Measurements from ENCODE around the gene LRIG1.

LRIG1 gene

GRCh38 chr3:66400411-66401156 is 100.2 kb downstream of the LRIG1 start (continued):
- TF ChIP-seq CSDC2 (CRISPR knock-in tag; IDR thresholded peaks at IDR 0.05) (no peak), BACH2 (CRISPR knock-in tag; IDR thresholded peaks at IDR 0.05; ENCODE audit: borderline replicate concordance) (no peak), TCF4 (CRISPR knock-in tag; IDR thresholded peaks at IDR 0.05; ENCODE audit: borderline replicate concordance) (no peak)

GRCh38 chr3:66399529-66400232 is 101.1 kb downstream of the LRIG1 start:
- no peak for ATAC-seq
- TF ChIP-seq ARNTL (CRISPR knock-in tag; IDR thresholded peaks at IDR 0.05; ENCODE audit: borderline replicate concordance, low read depth) = no peak
- no peak for TF ChIP-seq TOX (CRISPR knock-in tag; IDR thresholded peaks at IDR 0.05; ENCODE audit: borderline replicate concordance)
- no peak for TF ChIP-seq OSR1 (CRISPR knock-in tag; IDR thresholded peaks at IDR 0.05)
- no peak for TF ChIP-seq ZFP3 (CRISPR knock-in tag; IDR thresholded peaks at IDR 0.05)
- TF ChIP-seq ZNF8 (CRISPR knock-in tag; IDR thresholded peaks at IDR 0.05) = no peak
- TF ChIP-seq PATZ1 (CRISPR knock-in tag; IDR thresholded peaks at IDR 0.05; ENCODE audit: borderline replicate concordance) = no peak
- TF ChIP-seq SNAI2 (CRISPR knock-in tag; IDR thresholded peaks at IDR 0.05) = no peak
- TF ChIP-seq CREB5 (CRISPR knock-in tag; IDR thresholded peaks at IDR 0.05; ENCODE audit: low read depth) = no peak

GRCh38 chr3:66398228-66399025 is 102.4 kb downstream of the LRIG1 start:
- TF ChIP-seq ZNF8 (CRISPR knock-in tag; IDR thresholded peaks at IDR 0.05) (no peak), CSDC2 (CRISPR knock-in tag; IDR thresholded peaks at IDR 0.05) (no peak), RARB (CRISPR knock-in tag; IDR thresholded peaks at IDR 0.05) (no peak), GLIS3 (CRISPR knock-in tag; IDR thresholded peaks at IDR 0.05) (no peak), TOX (CRISPR knock-in tag; IDR thresholded peaks at IDR 0.05; ENCODE audit: borderline replicate concordance) (no peak), ARNTL (CRISPR knock-in tag; IDR thresholded peaks at IDR 0.05; ENCODE audit: borderline replicate concordance, low read depth) (no peak), SNAI2 (CRISPR knock-in tag; IDR thresholded peaks at IDR 0.05) (no peak), OSR1 (CRISPR knock-in tag; IDR thresholded peaks at IDR 0.05) (no peak), ZFP3 (CRISPR knock-in tag; IDR thresholded peaks at IDR 0.05) (no peak), BACH2 (CRISPR knock-in tag; IDR thresholded peaks at IDR 0.05; ENCODE audit: borderline replicate concordance) (no peak), CSRNP3 (CRISPR knock-in tag; IDR thresholded peaks at IDR 0.05) (no peak), POU6F1 (CRISPR knock-in tag; IDR thresholded peaks at IDR 0.05; ENCODE audit: borderline replicate concordance, low read depth) (no peak), ZC3H10 (CRISPR knock-in tag; IDR thresholded peaks at IDR 0.05) (no peak), ZFP30 (CRISPR knock-in tag; IDR thresholded peaks at IDR 0.05) (no peak), CREB5 (CRISPR knock-in tag; IDR thresholded peaks at IDR 0.05; ENCODE audit: low read depth) (no peak), ZNF70 (CRISPR knock-in tag; IDR thresholded peaks at IDR 0.05) (no peak), ZNF565 (CRISPR knock-in tag; conservative IDR thresholded peaks at IDR 0.05; ENCODE audit: low read depth) (no peak), TCF4 (CRISPR knock-in tag; IDR thresholded peaks at IDR 0.05; ENCODE audit: borderline replicate concordance) (no peak), ESRRG (CRISPR knock-in tag; IDR thresholded peaks at IDR 0.05) (no peak)
- no peak for ATAC-seq
